Hepatocyte (in vitro differentiated cells): ENCODE data around the gene LST1. TPM values are rescaled to one million over a fixed set of nuclear protein-coding genes. Genes with fewer than 3 reads are reported as not detected.

Source experiments
- DNase-seq: peaks from one replicate; pipeline ENCODE4 v3.0.0-alpha.2; 2016; ENCODE audit warnings: low spot score
- H2AFZ ChIP-seq: fragments of 200-600 bp; sonication (generic); 2 replicates; pipeline ENCODE4 v1.6.0; 2016; ENCODE audit warnings: antibody characterized with exemption, mild to moderate bottlenecking
- H3K27ac ChIP-seq: fragments of 200-600 bp; sonication (generic); 2 replicates; pipeline ENCODE4 v1.5.1; 2016; ENCODE audit warnings: mild to moderate bottlenecking
- H3K27me3 ChIP-seq: fragments of 200-600 bp; sonication (generic); 2 replicates; pipeline ENCODE4 v1.6.1; 2016
- H3K36me3 ChIP-seq: fragments of 200-600 bp; sonication (generic); replicated peaks from 2 replicates; pipeline ENCODE4 v1.5.1; 2016; ENCODE audit warnings: low read depth; ENCODE audit not compliant: insufficient read depth
- H3K4me1 ChIP-seq: fragments of 200-600 bp; sonication (generic); 2 replicates; pipeline ENCODE4 v1.5.1; 2016; ENCODE audit warnings: mild to moderate bottlenecking, moderate library complexity; ENCODE audit not compliant: insufficient read depth
- H3K4me2 ChIP-seq: fragments of 200-600 bp; sonication (generic); 2 replicates; pipeline ENCODE4 v1.6.0; 2016
- H3K4me3 ChIP-seq: fragments of 200-600 bp; sonication (generic); 2 replicates; pipeline ENCODE4 v1.5.1; 2016; ENCODE audit warnings: mild to moderate bottlenecking
- H3K79me2 ChIP-seq: fragments of 200-600 bp; sonication (generic); 2 replicates; pipeline ENCODE4 v1.6.0; 2017; ENCODE audit warnings: mild to moderate bottlenecking
- H3K9me2 ChIP-seq: fragments of 200-600 bp; sonication (generic); replicated peaks from 2 replicates; pipeline ENCODE4 v1.6.0; 2017; ENCODE audit warnings: mild to moderate bottlenecking; ENCODE audit not compliant: insufficient read depth
- H3K9me3 ChIP-seq: fragments of 200-600 bp; sonication (generic); 2 replicates; pipeline ENCODE4 v1.5.1; 2016; ENCODE audit warnings: low read depth, mild to moderate bottlenecking
- H4K20me1 ChIP-seq: fragments of 200-600 bp; sonication (generic); 2 replicates; pipeline ENCODE4 v1.6.0; 2016; ENCODE audit warnings: mild to moderate bottlenecking; ENCODE audit not compliant: insufficient read depth, poor library complexity, severe bottlenecking
- EZH2 ChIP-seq: fragments of 200-600 bp; sonication (generic); IDR thresholded peaks from 2 replicates; pipeline ENCODE4 v1.6.1; 2016; ENCODE audit warnings: antibody characterized with exemption, mild to moderate bottlenecking, borderline replicate concordance
- EZH2phosphoT487 ChIP-seq: fragments of 200-600 bp; sonication (generic); IDR thresholded peaks from one replicate; pipeline ENCODE4 v1.6.1; 2018; ENCODE audit warnings: antibody characterized with exemption, mild to moderate bottlenecking, low read depth, moderate library complexity; ENCODE audit not compliant: unreplicated experiment, severe bottlenecking
- WGBS: methylation state at CpG from one replicate; pipeline ENCODE4 v1.1.6; 2016; ENCODE audit warnings: low lambda C conversion rate; ENCODE audit errors: missing lambda C conversion rate; 5-methylcytosine and 5-hydroxymethylcytosine counted together
- polyA plus RNA-seq: library from polyadenylated mRNA; unstranded; fragments of >200 nt; fragmentation: Nextera tagmentation; extraction: Ambion mirVana; gene quantifications from 2 replicates; pipeline ENCODE4 v1.2.1, GENCODE V29; 2016
- total RNA-seq: library from RNA; depleted of rRNA; stranded (reverse); fragments of >200 nt; gene quantifications from 2 replicates; pipeline ENCODE4 v1.2.3, GENCODE V29; 2014
- TF ChIP-seq, protein P1 (sequence below): fragments of 200-600 bp; sonication (generic); IDR thresholded peaks from 2 replicates; pipeline ENCODE4 v1.5.1; 2016; ENCODE audit warnings: antibody characterized with exemption, mild to moderate bottlenecking; ENCODE audit not compliant: poor library complexity

LST1 gene
- total and polyA plus RNA-seq, 2 experiments from 2014 or later, result 2.4 TPM; not detected in 1

- Histone ChIP-seq H3K9me2 (no peaks in the 10 kb centered on the region), H3K9me3 (no peaks in the 10 kb centered on the region), H2AFZ (no peak overlapping the region), H3K4me1 (peaks cover 8% of the 10 kb centered on the region), H3K36me3 (no peaks in the 10 kb centered on the region), H3K4me3 (peak overlapping the region; percentile 51), H3K27ac (peak overlapping the region; percentile 95), H3K4me2 (peak overlapping the region; percentile 91), H3K79me2 (peaks cover 57% of the 10 kb centered on the region), H4K20me1 (peaks cover 26% of the 10 kb centered on the region), H3K27me3 (no peaks in the 10 kb centered on the region)
- TF ChIP-seq, protein P1, sequence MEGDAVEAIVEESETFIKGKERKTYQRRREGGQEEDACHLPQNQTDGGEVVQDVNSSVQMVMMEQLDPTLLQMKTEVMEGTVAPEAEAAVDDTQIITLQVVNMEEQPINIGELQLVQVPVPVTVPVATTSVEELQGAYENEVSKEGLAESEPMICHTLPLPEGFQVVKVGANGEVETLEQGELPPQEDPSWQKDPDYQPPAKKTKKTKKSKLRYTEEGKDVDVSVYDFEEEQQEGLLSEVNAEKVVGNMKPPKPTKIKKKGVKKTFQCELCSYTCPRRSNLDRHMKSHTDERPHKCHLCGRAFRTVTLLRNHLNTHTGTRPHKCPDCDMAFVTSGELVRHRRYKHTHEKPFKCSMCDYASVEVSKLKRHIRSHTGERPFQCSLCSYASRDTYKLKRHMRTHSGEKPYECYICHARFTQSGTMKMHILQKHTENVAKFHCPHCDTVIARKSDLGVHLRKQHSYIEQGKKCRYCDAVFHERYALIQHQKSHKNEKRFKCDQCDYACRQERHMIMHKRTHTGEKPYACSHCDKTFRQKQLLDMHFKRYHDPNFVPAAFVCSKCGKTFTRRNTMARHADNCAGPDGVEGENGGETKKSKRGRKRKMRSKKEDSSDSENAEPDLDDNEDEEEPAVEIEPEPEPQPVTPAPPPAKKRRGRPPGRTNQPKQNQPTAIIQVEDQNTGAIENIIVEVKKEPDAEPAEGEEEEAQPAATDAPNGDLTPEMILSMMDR, result no peak
- TF ChIP-seq EZH2phosphoT487 (no peak), EZH2 (no peak)
- WGBS, result 10% methylated on average over 4 of the region's 4 CpGs
- DNase-seq, result no peak
Measured at GRCh38 chr6:31621991-31622390, 35.9 kb downstream of the LST1 start.

GRCh38 chr6:31622684-31623091 lies 36.6 kb downstream of the LST1 start:
- Histone ChIP-seq H3K4me2 (peak overlapping the region; percentile 91), H3K36me3 (no peaks in the 10 kb centered on the region)

GRCh38 chr6:31624070-31624469 lies 38.0 kb downstream of the LST1 start:
- no peak overlapping the region for H3K4me2 ChIP-seq
- H3K36me3 ChIP-seq, result no peaks in the 10 kb centered on the region

More at GRCh38 chr6:31622684-31623091, 36.6 kb downstream of the LST1 start:
- H3K4me1 ChIP-seq, result peaks cover 8% of the 10 kb centered on the region
- no peak for DNase-seq
- H3K9me3 ChIP-seq, result no peaks in the 10 kb centered on the region
- H2AFZ ChIP-seq, result no peak overlapping the region
- peak overlapping the region; percentile 95 for H3K27ac ChIP-seq
- no peaks in the 10 kb centered on the region for H3K9me2 ChIP-seq
- TF ChIP-seq EZH2phosphoT487 (no peak), EZH2 (no peak)
- TF ChIP-seq, protein P1, result no peak
- no peaks in the 10 kb centered on the region for H3K27me3 ChIP-seq
- 66% methylated on average over 10 of the region's 10 CpGs for WGBS
- no peak overlapping the region for H3K4me3 ChIP-seq
- peaks cover 26% of the 10 kb centered on the region for H4K20me1 ChIP-seq
- peaks cover 57% of the 10 kb centered on the region for H3K79me2 ChIP-seq

More at GRCh38 chr6:31624070-31624469, 38.0 kb downstream of the LST1 start:
- no peak for DNase-seq
- no peak overlapping the region for H3K27ac ChIP-seq
- H3K9me2 ChIP-seq, result no peaks in the 10 kb centered on the region
- WGBS, result 97% methylated on average over 10 of the region's 10 CpGs
- H4K20me1 ChIP-seq, result peaks cover 31% of the 10 kb centered on the region
- H2AFZ ChIP-seq, result no peak overlapping the region
- H3K4me3 ChIP-seq, result no peak overlapping the region
- H3K9me3 ChIP-seq, result no peaks in the 10 kb centered on the region
- H3K79me2 ChIP-seq, result peaks cover 61% of the 10 kb centered on the region
- TF ChIP-seq, protein P1, result no peak
- no peaks in the 10 kb centered on the region for H3K27me3 ChIP-seq
- peaks cover 8% of the 10 kb centered on the region for H3K4me1 ChIP-seq
